Neuronal stem cell (in vitro differentiated cells): Measurements from ENCODE around the gene MPZL1.

Experiments
- DNase-seq: peaks from one replicate; pipeline ENCODE4 v3.0.0-alpha.2; 2013; ENCODE audit warnings: low spot score
- H2AFZ ChIP-seq: one replicate; pipeline ENCODE4 v1.6.1; 2013; ENCODE audit warnings: mild to moderate bottlenecking, low read length, inconsistent platforms
- H2AK5ac ChIP-seq: 2 replicates; pipeline ENCODE4 v1.6.1; 2013; ENCODE audit warnings: low read depth, mild to moderate bottlenecking, inconsistent platforms, low read length, moderate library complexity, mixed read lengths
- H2BK120ac ChIP-seq: 2 replicates; pipeline ENCODE4 v1.6.1; 2013; ENCODE audit warnings: low read depth, mild to moderate bottlenecking, inconsistent platforms, low read length, moderate library complexity, mixed read lengths
- H2BK12ac ChIP-seq: one replicate; pipeline ENCODE4 v1.6.1; 2013; ENCODE audit warnings: low read length, inconsistent platforms
- H2BK15ac ChIP-seq: 2 replicates; pipeline ENCODE4 v1.6.1; 2013; ENCODE audit warnings: mild to moderate bottlenecking, low read length, inconsistent platforms, mixed read lengths
- H2BK5ac ChIP-seq: one replicate; pipeline ENCODE4 v1.6.1; 2013; ENCODE audit warnings: inconsistent platforms, mild to moderate bottlenecking, low read length, moderate library complexity
- H3K14ac ChIP-seq: one replicate; pipeline ENCODE4 v1.6.1; 2013; ENCODE audit warnings: low read length, inconsistent platforms
- H3K18ac ChIP-seq: 2 replicates; pipeline ENCODE4 v1.6.1; 2013; ENCODE audit warnings: low read length, inconsistent platforms
- H3K23ac ChIP-seq: 2 replicates; pipeline ENCODE4 v1.6.1; 2013; ENCODE audit warnings: low read depth, mild to moderate bottlenecking, mixed read lengths, low read length, inconsistent platforms; ENCODE audit not compliant: poor library complexity
- H3K27ac ChIP-seq: replicated peaks from 3 replicates; pipeline ENCODE4 v1.5.1; 2013; ENCODE audit warnings: low read length, inconsistent platforms
- H3K27me3 ChIP-seq, 3 experiments: 2 replicates each; pipeline ENCODE4 v1.6.1; 2013; ENCODE audit warnings: low read length in 3 of 3, mild to moderate bottlenecking in 2 of 3, inconsistent platforms in 1 of 3, low read depth in 1 of 3, mixed read lengths in 1 of 3, moderate library complexity in 1 of 3; ENCODE audit not compliant: control insufficient read depth in 3 of 3, insufficient read depth in 3 of 3
- H3K36me3 ChIP-seq, 2 donors: replicated peaks in 1 of 2; 2 replicates each; pipeline ENCODE4 v1.6.1; 2013; ENCODE audit warnings: low read length in 2 of 2; ENCODE audit not compliant: control insufficient read depth in 2 of 2, insufficient read depth in 2 of 2
- H3K4ac ChIP-seq: 2 replicates; pipeline ENCODE4 v1.6.1; 2013; ENCODE audit warnings: inconsistent platforms, mild to moderate bottlenecking, low read length, moderate library complexity
- H3K4me1 ChIP-seq, 2 donors: 1 replicate in 1 of 2; 2 replicates in 1 of 2; pipeline ENCODE4 v1.6.1; 2013; ENCODE audit warnings: low read length in 2 of 2, low read depth in 1 of 2; ENCODE audit not compliant: control insufficient read depth in 2 of 2, insufficient read depth in 1 of 2
- H3K4me2 ChIP-seq: one replicate; pipeline ENCODE4 v1.6.1; 2013; ENCODE audit warnings: mild to moderate bottlenecking, low read length, inconsistent platforms; ENCODE audit not compliant: insufficient read depth, poor library complexity, severe bottlenecking
- H3K4me3 ChIP-seq, 2 donors: 2 replicates each; pipeline ENCODE4 v1.5.1; 2013; ENCODE audit warnings: low read length in 2 of 2, mild to moderate bottlenecking in 2 of 2, inconsistent platforms in 1 of 2, moderate library complexity in 1 of 2
- H3K79me1 ChIP-seq: one replicate; pipeline ENCODE4 v1.6.1; 2013; ENCODE audit warnings: low read depth, mild to moderate bottlenecking, inconsistent platforms, low read length, moderate library complexity
- H3K9ac ChIP-seq: one replicate; pipeline ENCODE4 v1.6.1; 2013; ENCODE audit warnings: mild to moderate bottlenecking, low read depth, low read length, inconsistent platforms; ENCODE audit not compliant: poor library complexity
- H3K9me3 ChIP-seq, 2 donors: replicated peaks in 1 of 2; 2 replicates each; pipeline versions ENCODE3 to v1.6.1; 2013; ENCODE audit warnings: low read length in 2 of 2, mild to moderate bottlenecking in 2 of 2, inconsistent platforms in 1 of 2, low read depth in 1 of 2, mixed read lengths in 1 of 2, moderate library complexity in 1 of 2; ENCODE audit not compliant: control insufficient read depth in 2 of 2, insufficient read depth in 1 of 2
- H4K8ac ChIP-seq: one replicate; pipeline ENCODE4 v1.6.1; 2013; ENCODE audit warnings: low read depth, mild to moderate bottlenecking, inconsistent platforms, low read length, moderate library complexity
- H4K91ac ChIP-seq: one replicate; pipeline ENCODE4 v1.6.1; 2013; ENCODE audit warnings: low read length, low read depth, mild to moderate bottlenecking, inconsistent platforms; ENCODE audit not compliant: poor library complexity
- WGBS, 2 donors: extraction: QIAGEN DNeasy Blood & Tissue Kit; methylation state at CpG; one replicate each; pipeline ENCODE4 v1.1.7; 2013; ENCODE audit warnings: missing lambda C conversion rate in 2 of 2, mixed read lengths in 1 of 2; ENCODE audit not compliant: insufficient read length in 2 of 2, insufficient replicate concordance in 1 of 2; ENCODE audit errors: extremely low coverage in 2 of 2; 5-methylcytosine and 5-hydroxymethylcytosine counted together

Gene MPZL1

GRCh38 chr1:167744901-167745300 is 23.1 kb downstream of the MPZL1 start:
- Histone ChIP-seq H3K4ac (no peak overlapping the region), H3K9ac (no peak overlapping the region), H3K79me1 (peaks cover 2% of the 10 kb centered on the region), H3K14ac (no peak overlapping the region), H2AFZ (no peak overlapping the region), H3K9me3 (no peaks in the 10 kb centered on the region), H2BK15ac (no peak overlapping the region), H2AK5ac (no peak overlapping the region), H3K4me3 (no peak overlapping the region), H3K4me1 (no peaks in the 10 kb centered on the region), H4K91ac (no peak overlapping the region), H3K18ac (no peak overlapping the region), H3K23ac (no peak overlapping the region), H4K8ac (no peak overlapping the region), H2BK120ac (no peak overlapping the region), H3K27me3 (no peaks in the 10 kb centered on the region), H3K27ac (no peak overlapping the region), H2BK5ac (no peak overlapping the region), H3K4me2 (no peak overlapping the region), H2BK12ac (no peak overlapping the region), H3K36me3 (peaks cover 0 to 6% of the 10 kb centered on the region in 2 donors)
- no peak for DNase-seq
- no CpG with 5 or more reads among the region's 3 CpGs for WGBS, 2 donors

GRCh38 chr1:167746013-167746672 is 24.4 kb downstream of the MPZL1 start:
- H3K9ac ChIP-seq: no peak overlapping the region
- no peak overlapping the region for H2BK120ac ChIP-seq
- no peaks in the 10 kb centered on the region for H3K27me3 ChIP-seq
- no peak overlapping the region for H2BK12ac ChIP-seq
- no peaks in the 10 kb centered on the region for H3K9me3 ChIP-seq
- no peak overlapping the region for H3K18ac ChIP-seq
- H3K4me1 ChIP-seq: no peaks in the 10 kb centered on the region
- no peak overlapping the region for H4K91ac ChIP-seq
- H3K4ac ChIP-seq: no peak overlapping the region
- no CpG with 5 or more reads among the region's 5 CpGs for WGBS, 2 donors
- no peak overlapping the region for H2BK5ac ChIP-seq
- H2BK15ac ChIP-seq: no peak overlapping the region
- DNase-seq: no peak
- H2AK5ac ChIP-seq: no peak overlapping the region
- H3K36me3 ChIP-seq: peaks cover 0 to 6% of the 10 kb centered on the region in 2 donors
- no peak overlapping the region for H4K8ac ChIP-seq
- no peaks in the 10 kb centered on the region for H3K79me1 ChIP-seq
- no peak overlapping the region for H3K23ac ChIP-seq
- no peak overlapping the region for H3K4me3 ChIP-seq
- no peak overlapping the region for H3K27ac ChIP-seq
- H2AFZ ChIP-seq: no peak overlapping the region
- no peak overlapping the region for H3K4me2 ChIP-seq
- no peak overlapping the region for H3K14ac ChIP-seq

DNA sequence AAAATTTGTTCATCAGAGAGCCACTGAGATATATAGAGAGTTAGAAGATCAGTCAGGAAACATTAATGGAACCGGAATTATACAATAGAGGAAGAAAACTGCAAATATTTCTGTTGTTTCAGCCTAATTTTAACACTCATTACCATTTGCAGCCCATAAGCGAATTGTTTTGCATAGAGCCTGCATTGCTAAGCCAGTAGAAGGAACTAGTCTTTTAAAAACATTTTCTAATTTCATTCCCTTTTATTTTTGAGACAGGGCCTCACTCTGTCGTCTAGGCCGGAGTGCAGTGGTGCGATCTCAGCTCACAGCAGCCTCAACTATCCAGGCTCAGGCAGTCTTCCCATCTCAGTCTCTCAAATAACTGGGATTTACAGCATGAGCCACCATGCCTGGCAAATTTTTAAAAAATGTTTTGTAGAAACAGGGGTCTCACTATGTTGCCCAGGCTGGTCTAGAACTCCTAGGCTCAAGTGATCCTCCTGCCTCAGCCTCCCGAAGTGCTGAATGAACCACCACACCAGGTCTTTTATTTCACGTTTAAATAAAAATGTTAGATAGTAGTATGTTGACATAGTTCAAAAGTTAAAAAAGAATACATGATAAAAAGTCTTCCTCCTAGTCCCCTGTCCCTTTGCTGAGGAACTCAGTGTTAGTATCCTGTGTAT is 25.3 kb downstream of the MPZL1 start:
- Histone ChIP-seq H4K8ac (no peak overlapping the region), H2BK12ac (no peak overlapping the region), H3K4me1 (no peaks in the 10 kb centered on the region), H3K36me3 (peaks cover 0 to 6% of the 10 kb centered on the region in 2 donors), H3K9me3 (no peaks in the 10 kb centered on the region), H4K91ac (no peak overlapping the region), H3K4ac (no peak overlapping the region), H3K27ac (no peak overlapping the region), H2BK120ac (no peak overlapping the region), H3K23ac (no peak overlapping the region), H3K9ac (no peak overlapping the region), H2AK5ac (no peak overlapping the region), H3K14ac (no peak overlapping the region), H3K4me3 (no peak overlapping the region), H3K79me1 (no peaks in the 10 kb centered on the region), H2BK15ac (no peak overlapping the region), H2BK5ac (no peak overlapping the region), H3K18ac (no peak overlapping the region), H2AFZ (no peak overlapping the region), H3K4me2 (no peak overlapping the region), H3K27me3 (no peaks in the 10 kb centered on the region)
- DNase-seq: no peak
- WGBS, 2 donors: no CpG with 5 or more reads among the region's 7 CpGs

DNA sequence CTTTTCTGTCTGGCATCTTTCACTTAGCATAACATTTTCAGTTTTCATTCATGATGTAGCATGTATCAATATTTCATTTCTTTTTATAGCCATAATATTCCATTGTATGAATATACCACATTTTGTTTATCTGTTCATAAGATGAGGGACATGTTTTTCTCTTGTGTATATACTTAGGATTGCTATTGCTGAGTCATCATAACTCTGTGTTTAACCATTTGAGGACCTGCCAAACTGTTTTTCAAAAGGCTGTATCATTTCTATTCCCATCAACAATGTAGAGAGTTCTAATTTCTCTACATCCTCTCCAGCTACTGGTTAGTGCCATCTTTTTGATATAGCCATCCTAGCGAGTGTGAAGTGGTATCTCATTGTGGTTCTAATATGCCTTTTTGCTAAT is 26.2 kb downstream of the MPZL1 start:
- no peaks in the 10 kb centered on the region for H3K79me1 ChIP-seq
- H2BK15ac ChIP-seq: no peak overlapping the region
- no peaks in the 10 kb centered on the region for H3K9me3 ChIP-seq
- no peak overlapping the region for H3K4me3 ChIP-seq
- H3K9ac ChIP-seq: no peak overlapping the region
- H3K18ac ChIP-seq: no peak overlapping the region
- no peak overlapping the region for H3K14ac ChIP-seq
- no peak overlapping the region for H3K23ac ChIP-seq
- WGBS, 2 donors: no CpG with 5 or more reads among the region's 1 CpG
- DNase-seq: no peak
- H2BK5ac ChIP-seq: no peak overlapping the region
- peaks cover 0 to 8% of the 10 kb centered on the region in 2 donors for H3K36me3 ChIP-seq
- no peak overlapping the region for H3K4ac ChIP-seq
- H3K4me1 ChIP-seq: no peaks in the 10 kb centered on the region
- no peak overlapping the region for H4K8ac ChIP-seq
- no peak overlapping the region for H3K27ac ChIP-seq
- no peak overlapping the region for H2AK5ac ChIP-seq
- H2BK12ac ChIP-seq: no peak overlapping the region
- H2AFZ ChIP-seq: no peak overlapping the region
- no peaks in the 10 kb centered on the region for H3K27me3 ChIP-seq
- H3K4me2 ChIP-seq: no peak overlapping the region
- H4K91ac ChIP-seq: no peak overlapping the region
- no peak overlapping the region for H2BK120ac ChIP-seq
